OCI-LY1 (cell line): ENCODE data around the gene RPS6KA3.

Experiments used
- H2AFZ ChIP-seq: fragments of 200-600 bp; sonication (generic), shearing (Covaris generic); 2 replicates; pipeline ENCODE4 v1.6.0; 2014; ENCODE audit warnings: antibody characterized with exemption, mild to moderate bottlenecking, low read length
- H3F3A ChIP-seq: fragments of 200-600 bp; sonication (generic), shearing (Covaris generic); 2 replicates; pipeline ENCODE4 v1.6.0; 2014; ENCODE audit warnings: mild to moderate bottlenecking, antibody characterized with exemption, low read length, moderate library complexity; ENCODE audit not compliant: insufficient read depth
- H3K27ac ChIP-seq: fragments of 200-600 bp; sonication (generic); 2 replicates; pipeline ENCODE4 v1.5.1; 2014; ENCODE audit warnings: low read length, mixed run types, mild to moderate bottlenecking, low read depth; ENCODE audit not compliant: poor library complexity, severe bottlenecking
- H3K27me3 ChIP-seq: fragments of 200-600 bp; sonication (generic); 2 replicates; pipeline ENCODE4 v1.6.0; 2014; ENCODE audit warnings: antibody characterized with exemption, mild to moderate bottlenecking, low read length, moderate library complexity; ENCODE audit not compliant: insufficient read depth
- H3K36me3 ChIP-seq: fragments of 200-600 bp; sonication (generic); 2 replicates; pipeline ENCODE4 v1.6.1; 2014; ENCODE audit warnings: mild to moderate bottlenecking, antibody characterized with exemption, low read length, moderate library complexity, mixed read lengths; ENCODE audit not compliant: insufficient read depth
- H3K4me1 ChIP-seq: fragments of 200-600 bp; sonication (generic); 2 replicates; pipeline ENCODE4 v1.5.1; 2014; ENCODE audit warnings: mild to moderate bottlenecking, low read length, moderate library complexity; ENCODE audit not compliant: insufficient read depth, severe bottlenecking
- H3K4me2 ChIP-seq: fragments of 200-600 bp; sonication (generic), shearing (Covaris generic); 2 replicates; pipeline ENCODE4 v1.6.1; 2014; ENCODE audit warnings: low read length
- H3K4me3 ChIP-seq: fragments of 200-600 bp; sonication (generic); 2 replicates; pipeline ENCODE4 v1.5.1; 2014; ENCODE audit warnings: low read length, low read depth, mild to moderate bottlenecking, mixed read lengths; ENCODE audit not compliant: poor library complexity, severe bottlenecking
- H3K79me2 ChIP-seq: fragments of 200-600 bp; shearing (Covaris generic); 2 replicates; pipeline ENCODE4 v1.6.1; 2016; ENCODE audit warnings: mixed run types, low read length, mixed read lengths; ENCODE audit not compliant: insufficient read depth
- H3K9ac ChIP-seq: fragments of 200-600 bp; sonication (generic), shearing (Covaris generic); 2 replicates; pipeline ENCODE4 v1.6.1; 2014; ENCODE audit warnings: mild to moderate bottlenecking, low read length, mixed read lengths
- H3K9me2 ChIP-seq: fragments of 200-600 bp; sonication (generic), shearing (Covaris generic); 2 replicates; pipeline ENCODE4 v1.6.1; 2014; ENCODE audit warnings: low read depth, mild to moderate bottlenecking, low read length, mixed read lengths
- H3K9me3 ChIP-seq: fragments of 200-600 bp; shearing (Covaris generic); 2 replicates; pipeline ENCODE4 v1.6.1; 2014; ENCODE audit warnings: low read length, mixed read lengths
- H4K20me1 ChIP-seq: fragments of 200-600 bp; sonication (generic), shearing (Covaris generic); 2 replicates; pipeline ENCODE4 v1.6.0; 2016; ENCODE audit warnings: mild to moderate bottlenecking, low read length; ENCODE audit not compliant: insufficient read depth
- CTCF ChIP-seq: fragments of 200-600 bp; sonication (generic), shearing (Covaris generic); IDR thresholded peaks from 2 replicates; pipeline ENCODE4 v1.5.1; 2017; ENCODE audit warnings: mild to moderate bottlenecking, antibody characterized with exemption, low read length, moderate library complexity, mixed read lengths
- EZH2 ChIP-seq: fragments of 200-600 bp; sonication (generic), shearing (Covaris generic); IDR thresholded peaks from 2 replicates; pipeline ENCODE4 v1.8.0; 2017; ENCODE audit warnings: borderline replicate concordance, mixed run types, mild to moderate bottlenecking, antibody characterized with exemption, low read length, moderate library complexity, mixed read lengths

Gene RPS6KA3

GRCh38 chrX:20141281-20142220, 125.2 kb downstream of the RPS6KA3 start, which contains the start of gene EIF1AX:
Gene EIF1AX, minus strand, starts transcription at chrX:20141838. Its CDS starts 198 bp downstream, at chrX:20141640.
- H2AFZ ChIP-seq = no peak within 1 kb of the TSS
- H3F3A ChIP-seq = no peaks in the 10 kb centered on the region
- no peaks in the 10 kb centered on the region for H3K27me3 ChIP-seq
- peak within 1 kb of the TSS; percentile 98 for H3K9ac ChIP-seq
- H3K9me2 ChIP-seq = no peaks in the 10 kb centered on the region
- H3K36me3 ChIP-seq = peaks cover 38% of the 10 kb centered on the region
- H3K4me3 ChIP-seq = peak within 1 kb of the TSS; percentile 99
- no peak for TF ChIP-seq EZH2
- TF ChIP-seq CTCF = no peak
- peak within 1 kb of the TSS; percentile 44 for H3K27ac ChIP-seq
- peak within 1 kb of the TSS; percentile 88 for H3K4me2 ChIP-seq
- peaks cover 32% of the 10 kb centered on the region for H3K4me1 ChIP-seq
- H3K9me3 ChIP-seq = no peaks in the 10 kb centered on the region
- H3K79me2 ChIP-seq = peaks cover 24% of the 10 kb centered on the region
- no peaks in the 10 kb centered on the region for H4K20me1 ChIP-seq

GRCh38 chrX:20140420-20140819, 126.3 kb downstream of the RPS6KA3 start:
- Histone ChIP-seq H3K9me3 (no peaks in the 10 kb centered on the region), H3K36me3 (peaks cover 49% of the 10 kb centered on the region)

DNA sequence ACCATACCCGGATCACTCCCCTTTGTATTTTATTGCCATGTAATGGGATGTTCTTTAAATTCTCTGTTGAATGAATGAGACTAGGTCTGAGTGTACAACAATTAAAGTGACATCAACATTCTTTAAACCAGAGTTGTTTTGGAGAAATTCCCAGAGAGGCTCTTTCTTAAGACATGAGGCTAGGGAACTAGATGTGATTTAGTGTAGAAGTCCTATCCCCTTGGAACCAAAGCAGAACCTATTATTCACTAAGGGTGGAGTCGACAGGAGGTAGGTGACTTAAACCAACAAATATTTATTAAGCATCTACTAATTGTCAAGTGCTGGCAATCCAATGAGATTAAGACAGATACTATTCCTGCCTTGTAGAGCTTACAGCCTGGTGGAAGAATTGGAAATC, 126.7 kb downstream of the RPS6KA3 start:
- H3K9ac ChIP-seq = peak overlapping the region; percentile 98
- H4K20me1 ChIP-seq = no peaks in the 10 kb centered on the region
- H3K36me3 ChIP-seq = peaks cover 54% of the 10 kb centered on the region
- no peaks in the 10 kb centered on the region for H3K9me3 ChIP-seq
- no peaks in the 10 kb centered on the region for H3K27me3 ChIP-seq
- no peak overlapping the region for H2AFZ ChIP-seq
- H3F3A ChIP-seq = no peaks in the 10 kb centered on the region
- H3K79me2 ChIP-seq = peaks cover 24% of the 10 kb centered on the region
- H3K9me2 ChIP-seq = no peaks in the 10 kb centered on the region
- peak overlapping the region; percentile 88 for H3K4me2 ChIP-seq
- no peak for TF ChIP-seq CTCF
- TF ChIP-seq EZH2 = no peak
- no peak overlapping the region for H3K27ac ChIP-seq
- peak overlapping the region; percentile 99 for H3K4me3 ChIP-seq
- H3K4me1 ChIP-seq = peaks cover 32% of the 10 kb centered on the region

More at GRCh38 chrX:20140420-20140819, 126.3 kb downstream of the RPS6KA3 start:
- no peaks in the 10 kb centered on the region for H4K20me1 ChIP-seq
- no peak overlapping the region for H2AFZ ChIP-seq
- no peaks in the 10 kb centered on the region for H3K27me3 ChIP-seq
- H3K4me1 ChIP-seq = peaks cover 32% of the 10 kb centered on the region
- peaks cover 24% of the 10 kb centered on the region for H3K79me2 ChIP-seq
- peak overlapping the region; percentile 88 for H3K4me2 ChIP-seq
- no peaks in the 10 kb centered on the region for H3K9me2 ChIP-seq
- TF ChIP-seq EZH2 (no peak), CTCF (no peak)
- H3K27ac ChIP-seq = no peak overlapping the region
- H3K9ac ChIP-seq = peak overlapping the region; percentile 98
- H3K4me3 ChIP-seq = peak overlapping the region; percentile 99
- H3F3A ChIP-seq = no peaks in the 10 kb centered on the region
